Measurements from ENCODE around the gene SETDB1.
"Not testable (repeated sequence)": the region's sequence is repeated elsewhere in the genome, so short reads cannot be mapped to it uniquely, and the experiment has no call there.

The SETDB1 gene

DNA sequence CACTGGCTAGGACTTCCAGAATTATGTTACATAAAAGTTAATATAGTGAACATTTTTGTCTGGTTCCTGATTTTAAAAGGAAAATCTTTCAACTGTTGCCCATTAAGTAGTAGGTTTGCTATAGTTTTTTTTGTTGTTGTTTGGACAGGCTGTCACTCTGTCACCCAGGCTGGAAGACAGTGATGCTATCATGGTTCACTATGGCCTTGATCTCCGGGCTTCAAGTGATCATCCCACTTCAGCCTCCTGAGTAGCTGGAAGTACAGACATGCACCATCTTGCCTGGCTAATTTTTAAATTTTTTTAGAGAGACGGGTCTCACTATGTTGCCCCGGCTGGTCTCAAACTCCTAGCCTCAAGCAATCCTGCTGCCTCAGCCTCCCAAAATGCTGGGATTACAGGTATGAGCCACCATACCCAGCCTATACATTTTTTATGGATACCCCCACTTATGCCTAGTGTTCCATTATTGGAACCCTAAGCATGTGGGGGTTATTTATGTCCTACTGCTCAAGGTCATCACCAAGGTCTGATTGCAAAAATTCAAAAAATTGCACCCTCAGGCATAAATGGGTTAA lies 32.7 kb upstream of the SETDB1 start:
- CTCF ChIA-PET = no interaction called here
- TF ChIP-seq FOXM1 (IDR thresholded peaks at IDR 0.05; ENCODE audit: borderline replicate concordance) (no peak), NFRKB (IDR thresholded peaks at IDR 0.05) (no peak), ARNT (IDR thresholded peaks at IDR 0.05) (no peak), LEF1 (IDR thresholded peaks at IDR 0.05; ENCODE audit: borderline replicate concordance) (no peak), FOXA1 (IDR thresholded peaks at IDR 0.05) (no peak), PKNOX1 (IDR thresholded peaks at IDR 0.05) (no peak), BHLHE40 (IDR thresholded peaks at IDR 0.05; ENCODE audit: borderline replicate concordance) (no peak), HDGF (IDR thresholded peaks at IDR 0.05; ENCODE audit: borderline replicate concordance) (no peak), FOXK2 (IDR thresholded peaks at IDR 0.05) (no peak)
- POLR2A ChIA-PET = no interaction called here
- no peak for DNase-seq (ENCODE audit: extremely low spot score)

DNA sequence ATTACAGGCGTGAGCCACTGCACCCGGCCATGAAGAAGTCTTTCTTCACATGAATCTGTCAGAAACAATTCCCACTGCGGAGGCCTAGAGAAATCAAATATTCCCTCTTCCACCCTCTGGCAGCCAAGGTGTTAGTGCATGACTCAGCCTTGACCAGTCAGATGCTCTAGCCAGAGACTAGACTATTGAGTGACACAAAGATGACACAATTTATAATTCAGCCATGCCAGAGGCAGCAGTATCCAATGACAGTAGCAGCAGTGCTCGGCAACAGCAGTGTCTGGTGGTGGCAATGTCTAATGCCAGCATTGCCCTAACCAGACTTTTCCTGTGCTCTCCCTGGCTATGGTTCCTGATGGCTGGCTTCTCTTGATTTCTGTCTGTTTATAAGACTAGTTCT lies 30.5 kb upstream of the SETDB1 start:
- ChIA-PET CTCF (no interaction called here), POLR2A (interaction anchor here (0.6 kb wide), 1 partner anchor 30 kb away, joined by 3 read pairs; no protein-coding TSS in a partner anchor)
- DNase-seq (ENCODE audit: extremely low spot score) = no peak
- TF ChIP-seq PKNOX1 (IDR thresholded peaks at IDR 0.05) = peak; percentile 61
- TF ChIP-seq L3MBTL2 (conservative IDR thresholded peaks at IDR 0.05) = no peak

DNA sequence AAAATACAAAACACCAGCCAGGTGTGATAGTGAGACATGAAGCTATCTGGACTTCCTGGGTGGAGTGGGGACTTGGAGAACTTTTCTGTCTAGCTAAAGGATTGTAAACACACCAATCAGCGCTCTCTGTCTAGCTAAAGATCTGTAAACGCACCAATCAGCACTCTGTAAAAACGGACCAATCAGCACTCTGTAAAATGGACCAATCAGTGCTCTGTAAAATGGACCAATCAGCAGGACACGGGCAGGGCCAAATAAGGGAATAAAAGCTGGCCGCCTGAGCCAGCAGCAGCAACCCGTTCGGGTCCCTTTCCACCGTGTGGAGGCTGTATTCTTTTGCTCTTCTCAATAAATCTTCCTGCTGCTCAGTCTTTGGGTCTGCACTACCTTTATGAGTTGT lies 26.4 kb upstream of the SETDB1 start:
- CTCF ChIA-PET = interaction anchor here (0.5 to 1.1 kb wide), 3 partner anchors 80 to 107 kb away, joined by 3 to 4 read pairs (median 3); partner anchors contain the start of gene MINDY1
- POLR2A ChIA-PET; DNase-seq (ENCODE audit: extremely low spot score): not testable (repeated sequence)

DNA sequence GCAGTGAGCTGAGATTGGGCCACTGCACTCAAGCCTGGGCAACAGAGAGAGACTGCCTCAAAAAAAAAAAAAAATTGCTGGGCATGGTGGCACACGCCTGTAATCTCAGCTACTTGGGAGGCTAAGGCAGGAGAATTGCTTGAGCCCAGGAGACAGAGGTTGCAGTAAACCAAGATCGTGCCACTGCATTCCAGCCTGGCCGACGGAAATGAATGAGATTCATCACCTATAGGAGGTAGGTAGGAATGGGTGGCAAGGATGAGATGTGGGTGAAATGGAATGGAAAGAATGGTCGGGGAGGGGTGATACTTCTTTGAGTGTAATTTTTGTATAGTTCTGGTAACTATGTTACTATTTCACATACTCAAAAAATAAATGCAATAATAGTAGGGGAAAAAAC lies 23.8 kb upstream of the SETDB1 start:
- DNase-seq (ENCODE audit: extremely low spot score) = no peak
- ChIA-PET CTCF (no interaction called here), POLR2A (interaction anchor here (1.0 to 1.2 kb wide), 2 partner anchors 24 to 26 kb away, joined by 3 read pairs; partner anchors contain the start of genes ARNT and SETDB1)
- no peak for TF ChIP-seq L3MBTL2 (conservative IDR thresholded peaks at IDR 0.05)
- TF ChIP-seq HDGF (IDR thresholded peaks at IDR 0.05; ENCODE audit: borderline replicate concordance) = no peak

- DNase-seq (ENCODE audit: extremely low spot score) = no peak
- POLR2A ChIA-PET = interaction anchor here (1.2 kb wide), 1 partner anchor 24 kb away, joined by 3 read pairs; the partner anchor contains the start of gene SETDB1
- CTCF ChIA-PET = no interaction called here
- TF ChIP-seq ELF4 (IDR thresholded peaks at IDR 0.05) = no peak
- no peak for TF ChIP-seq CTBP1 (IDR thresholded peaks at IDR 0.05; ENCODE audit: borderline replicate concordance)
- no peak for TF ChIP-seq LEF1 (IDR thresholded peaks at IDR 0.05; ENCODE audit: borderline replicate concordance)
- TF ChIP-seq ARNT (IDR thresholded peaks at IDR 0.05) = no peak
- TF ChIP-seq L3MBTL2 (conservative IDR thresholded peaks at IDR 0.05) = no peak
- no peak for TF ChIP-seq FOXK2 (IDR thresholded peaks at IDR 0.05)
- no peak for TF ChIP-seq BHLHE40 (IDR thresholded peaks at IDR 0.05; ENCODE audit: borderline replicate concordance)
- no peak for TF ChIP-seq SP1 (IDR thresholded peaks at IDR 0.05)
- TF ChIP-seq FOXA1 (IDR thresholded peaks at IDR 0.05) = no peak
- no peak for TF ChIP-seq FOXM1 (IDR thresholded peaks at IDR 0.05; ENCODE audit: borderline replicate concordance)
- no peak for TF ChIP-seq HDGF (IDR thresholded peaks at IDR 0.05; ENCODE audit: borderline replicate concordance)
- no peak for TF ChIP-seq ZNF384 (IDR thresholded peaks at IDR 0.05)
- TF ChIP-seq NFRKB (IDR thresholded peaks at IDR 0.05) = no peak
- no peak for TF ChIP-seq PKNOX1 (IDR thresholded peaks at IDR 0.05)
- TF ChIP-seq SUZ12 (IDR thresholded peaks at IDR 0.05) = no peak
- TF ChIP-seq TARDBP (IDR thresholded peaks at IDR 0.05) = no peak
Measured at GRCh38 chr1:150902751-150903150, 23.4 kb upstream of the SETDB1 start.

DNA sequence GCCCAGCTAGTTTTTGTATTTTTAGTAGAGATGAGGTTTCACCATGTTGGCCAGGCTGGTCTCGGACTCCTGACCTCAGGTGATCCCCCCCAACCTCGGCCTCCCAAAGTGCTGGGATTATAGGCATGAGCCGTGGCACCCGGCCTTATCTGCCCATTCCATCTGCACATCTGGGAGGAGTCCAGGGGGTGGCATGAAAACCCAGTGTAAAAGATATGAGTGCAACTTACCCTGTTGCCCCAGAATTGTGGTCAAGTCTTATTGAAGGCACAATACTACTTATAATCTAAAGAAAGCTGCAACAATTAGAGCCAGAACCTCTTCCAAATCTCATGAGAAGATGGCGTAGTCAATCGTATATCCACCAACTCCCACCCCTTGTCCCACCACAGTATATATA lies 20.9 kb upstream of the SETDB1 start:
- CTCF ChIA-PET = no interaction called here
- TF ChIP-seq TARDBP (IDR thresholded peaks at IDR 0.05) (no peak), FOXM1 (IDR thresholded peaks at IDR 0.05; ENCODE audit: borderline replicate concordance) (no peak), FOXA1 (IDR thresholded peaks at IDR 0.05) (no peak)
- no peak for DNase-seq (ENCODE audit: extremely low spot score)
- POLR2A ChIA-PET = no interaction called here

- DNase-seq (ENCODE audit: extremely low spot score) = no peak
- TF ChIP-seq L3MBTL2 (conservative IDR thresholded peaks at IDR 0.05) (no peak), FOXM1 (IDR thresholded peaks at IDR 0.05; ENCODE audit: borderline replicate concordance) (no peak), SUZ12 (IDR thresholded peaks at IDR 0.05) (no peak), FOXA1 (IDR thresholded peaks at IDR 0.05) (no peak), ELF4 (IDR thresholded peaks at IDR 0.05) (no peak), SP1 (IDR thresholded peaks at IDR 0.05) (no peak), ZNF384 (IDR thresholded peaks at IDR 0.05) (no peak)
- POLR2A ChIA-PET = no interaction called here
- CTCF ChIA-PET = no interaction called here
Measured at GRCh38 chr1:150906329-150906728, 19.8 kb upstream of the SETDB1 start.

Measured in HEK293T (cell line).